ENCODE results near the gene RCBTB2. TPM values are rescaled to one million over a fixed set of nuclear protein-coding genes. Genes with fewer than 3 reads are reported as not detected.

The RCBTB2 gene
- total and polyA plus RNA-seq, 9 donors, result 8.2 to 22.6 (median 14.2) TPM

DNA sequence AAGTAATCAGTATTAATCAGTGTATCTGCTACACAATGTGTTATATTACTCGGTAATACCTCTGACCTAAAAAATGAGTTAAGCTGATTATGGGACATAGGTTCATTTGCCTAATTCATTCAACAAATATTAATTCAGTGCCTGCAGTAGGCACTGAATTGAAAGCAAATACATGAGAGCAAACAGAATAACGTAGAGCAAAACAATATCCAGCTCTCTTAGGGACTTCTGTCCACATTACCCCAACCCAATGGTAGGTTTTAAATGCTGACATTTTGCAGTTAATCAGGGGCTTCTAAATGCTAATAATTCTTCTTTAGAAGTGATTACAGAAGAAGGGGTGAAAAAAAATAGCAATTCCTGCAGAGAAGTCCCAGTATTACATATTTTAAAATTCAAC is 4.9 kb downstream of the RCBTB2 start:
- Histone ChIP-seq H3K4me1 (ENCODE audit: insufficient read depth) (no peaks in the 10 kb centered on the region), H3K27me3 (no peaks in the 10 kb centered on the region), H3K4me3 (no peak overlapping the region), H3K9me3 (no peaks in the 10 kb centered on the region), H3K36me3 (no peaks in the 10 kb centered on the region), H3K27ac (no peak overlapping the region)
- intact Hi-C loops (cut with DNase I), result no loop called here
- 59 to 80% (median 64%) methylated on average over 2 of the region's 2 CpGs for WGBS, 3 donors
- no peak for TF ChIP-seq POLR2A (IDR thresholded peaks at IDR 0.05)
- TF ChIP-seq, protein P1, sequence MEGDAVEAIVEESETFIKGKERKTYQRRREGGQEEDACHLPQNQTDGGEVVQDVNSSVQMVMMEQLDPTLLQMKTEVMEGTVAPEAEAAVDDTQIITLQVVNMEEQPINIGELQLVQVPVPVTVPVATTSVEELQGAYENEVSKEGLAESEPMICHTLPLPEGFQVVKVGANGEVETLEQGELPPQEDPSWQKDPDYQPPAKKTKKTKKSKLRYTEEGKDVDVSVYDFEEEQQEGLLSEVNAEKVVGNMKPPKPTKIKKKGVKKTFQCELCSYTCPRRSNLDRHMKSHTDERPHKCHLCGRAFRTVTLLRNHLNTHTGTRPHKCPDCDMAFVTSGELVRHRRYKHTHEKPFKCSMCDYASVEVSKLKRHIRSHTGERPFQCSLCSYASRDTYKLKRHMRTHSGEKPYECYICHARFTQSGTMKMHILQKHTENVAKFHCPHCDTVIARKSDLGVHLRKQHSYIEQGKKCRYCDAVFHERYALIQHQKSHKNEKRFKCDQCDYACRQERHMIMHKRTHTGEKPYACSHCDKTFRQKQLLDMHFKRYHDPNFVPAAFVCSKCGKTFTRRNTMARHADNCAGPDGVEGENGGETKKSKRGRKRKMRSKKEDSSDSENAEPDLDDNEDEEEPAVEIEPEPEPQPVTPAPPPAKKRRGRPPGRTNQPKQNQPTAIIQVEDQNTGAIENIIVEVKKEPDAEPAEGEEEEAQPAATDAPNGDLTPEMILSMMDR (IDR thresholded peaks at IDR 0.05), result no peak
- no peak for TF ChIP-seq EP300 (IDR thresholded peaks at IDR 0.05)
- no peak for DNase-seq

DNA sequence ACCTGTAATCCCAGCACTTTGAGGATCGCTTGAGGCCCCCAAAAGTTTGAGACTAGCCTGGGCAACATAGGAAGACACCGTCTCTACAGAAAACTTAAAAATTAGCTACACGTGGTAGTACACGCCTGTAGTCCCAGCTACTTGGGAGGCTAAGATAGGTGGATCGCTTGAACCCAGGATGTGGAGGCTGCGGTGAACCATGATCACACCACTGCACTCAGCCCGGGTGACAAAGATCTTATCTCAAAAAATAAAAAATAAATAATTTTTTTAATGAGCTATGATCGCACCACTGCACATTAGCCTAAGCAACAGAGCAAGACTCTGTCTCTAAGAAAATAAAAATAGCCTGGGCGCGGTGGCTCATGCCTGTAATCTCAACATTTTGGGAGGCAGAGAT is 6.6 kb downstream of the RCBTB2 start:
- Histone ChIP-seq H3K4me1 (ENCODE audit: insufficient read depth) (no peaks in the 10 kb centered on the region), H3K4me3 (no peak overlapping the region), H3K27ac (no peak overlapping the region), H3K27me3 (no peaks in the 10 kb centered on the region), H3K9me3 (no peaks in the 10 kb centered on the region), H3K36me3 (no peaks in the 10 kb centered on the region)
- intact Hi-C loops (cut with DNase I), result no loop called here
- TF ChIP-seq, protein P1 (IDR thresholded peaks at IDR 0.05), result no peak
- TF ChIP-seq EP300 (IDR thresholded peaks at IDR 0.05), result no peak
- no peak for TF ChIP-seq POLR2A (IDR thresholded peaks at IDR 0.05)
- no peak for DNase-seq
- WGBS, 3 donors, result 95 to 98% (median 97%) methylated on average over 10 of the region's 10 CpGs

DNA sequence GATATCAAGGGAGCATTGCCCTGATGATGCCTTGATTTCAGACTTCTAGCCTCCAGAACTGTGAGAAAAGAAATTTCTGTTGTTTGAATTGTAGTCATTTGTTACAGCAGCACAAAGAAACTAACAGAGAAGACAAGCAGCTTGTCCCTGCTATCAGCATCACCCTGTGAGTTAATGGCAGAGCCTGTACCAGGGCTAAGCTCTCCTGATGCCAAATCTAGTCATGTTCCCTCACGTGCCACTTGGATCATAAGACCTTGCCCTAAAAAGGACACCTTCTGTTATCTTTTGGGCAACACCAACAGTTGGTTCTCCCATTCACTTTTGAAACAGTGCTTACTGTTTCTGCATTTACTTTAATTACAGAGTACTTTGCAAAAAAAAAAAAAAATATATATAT is 14.8 kb downstream of the RCBTB2 start:
- no peak for DNase-seq
- no peaks in the 10 kb centered on the region for H3K9me3 ChIP-seq
- WGBS, 3 donors, result 89 to 97% (median 95%) methylated on average over 1 of the region's 1 CpG
- no peaks in the 10 kb centered on the region for H3K27me3 ChIP-seq
- no peaks in the 10 kb centered on the region for H3K4me1 ChIP-seq (ENCODE audit: insufficient read depth)
- no peak overlapping the region for H3K27ac ChIP-seq
- no peaks in the 10 kb centered on the region for H3K36me3 ChIP-seq
- TF ChIP-seq POLR2A (IDR thresholded peaks at IDR 0.05), result no peak
- no peak for TF ChIP-seq EP300 (IDR thresholded peaks at IDR 0.05)
- TF ChIP-seq, protein P1 (IDR thresholded peaks at IDR 0.05), result no peak
- H3K4me3 ChIP-seq, result no peak overlapping the region
- intact Hi-C loops (cut with DNase I), result no loop called here

DNA sequence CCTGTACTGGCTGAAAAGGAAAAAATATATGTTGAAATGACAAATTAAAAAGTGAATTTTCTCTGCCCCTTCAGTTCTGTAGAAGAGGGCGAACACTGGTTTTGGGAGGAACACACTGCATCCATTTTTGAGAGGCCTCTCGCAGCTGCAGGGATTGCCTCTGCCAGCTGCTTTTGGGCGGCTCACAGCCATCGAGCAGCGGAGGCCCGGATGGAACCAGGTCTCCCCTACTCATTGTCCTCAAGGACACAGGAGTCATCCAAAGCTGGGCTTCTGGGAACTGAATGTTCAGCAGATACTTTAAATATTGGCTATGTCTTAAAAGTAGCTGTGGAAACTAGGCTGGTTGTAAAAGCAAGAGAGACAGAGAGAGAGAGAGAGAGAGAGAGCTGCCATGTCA is 17.1 kb downstream of the RCBTB2 start:
- WGBS, 3 donors, result 84 to 92% (median 88%) methylated on average over 6 of the region's 6 CpGs
- intact Hi-C loops (cut with DNase I), result no loop called here
- Histone ChIP-seq H3K36me3 (no peaks in the 10 kb centered on the region), H3K4me3 (no peak overlapping the region), H3K9me3 (no peaks in the 10 kb centered on the region), H3K4me1 (ENCODE audit: insufficient read depth) (peaks cover 4% of the 10 kb centered on the region), H3K27ac (no peak overlapping the region), H3K27me3 (no peaks in the 10 kb centered on the region)
- TF ChIP-seq, protein P1 (IDR thresholded peaks at IDR 0.05), result no peak
- TF ChIP-seq POLR2A (IDR thresholded peaks at IDR 0.05), result no peak
- no peak for TF ChIP-seq EP300 (IDR thresholded peaks at IDR 0.05)
- DNase-seq, result no peak

DNA sequence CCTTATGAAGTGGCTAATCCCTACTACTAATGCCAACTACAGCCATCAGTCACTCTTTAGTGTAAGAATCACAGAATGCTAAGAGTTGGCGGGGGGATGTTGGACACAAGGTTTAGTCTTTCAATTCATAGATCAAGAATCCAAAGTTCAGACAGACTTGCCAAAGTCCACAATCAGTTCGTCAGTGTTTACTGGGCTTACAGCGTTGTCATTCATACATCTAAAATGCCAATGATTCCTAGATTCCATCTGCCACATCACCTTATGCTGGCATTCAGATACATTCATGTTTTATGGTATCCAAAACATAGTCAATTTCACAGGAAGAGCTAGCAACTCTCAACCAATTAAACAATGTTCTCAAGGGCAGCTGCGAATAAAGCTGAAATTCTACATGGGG is 18.1 kb downstream of the RCBTB2 start:
- H3K9me3 ChIP-seq, result no peaks in the 10 kb centered on the region

More for the DNA sequence above, 18.1 kb downstream of the RCBTB2 start:
- DNase-seq, result no peak
- no peak for TF ChIP-seq EP300 (IDR thresholded peaks at IDR 0.05)
- no peak for TF ChIP-seq POLR2A (IDR thresholded peaks at IDR 0.05)
- TF ChIP-seq, protein P1 (IDR thresholded peaks at IDR 0.05), result no peak
- Histone ChIP-seq H3K4me1 (ENCODE audit: insufficient read depth) (peaks cover 8% of the 10 kb centered on the region), H3K36me3 (no peaks in the 10 kb centered on the region), H3K27ac (no peak overlapping the region), H3K27me3 (no peaks in the 10 kb centered on the region), H3K4me3 (no peak overlapping the region)
- 95 to 99% (median 96%) methylated on average over 4 of the region's 4 CpGs for WGBS, 3 donors
- intact Hi-C loops (cut with DNase I), result no loop called here

Data from ovary (tissue), 9 donors.